GM12878 (cell line): ENCODE data around the gene CNTN4. TPM values are rescaled to one million over a fixed set of nuclear protein-coding genes. Genes with fewer than 3 reads are reported as not detected.

Experiments used
- ATAC-seq: fragments of 200-7000 bp; cut with Tn5 transposase; 3 replicates; pipeline ENCODE4 v1.9.1; 2020; ENCODE audit warnings: mild to moderate bottlenecking, moderate library complexity
- BruUV-seq: library from RNA; stranded (reverse); fragments of 400-500 nt; replicated peaks from 2 replicates; lab custom pipeline; 2021; lab: Mats Ljungman, UMichigan
- CTCF ChIA-PET: fragments of 300-600 bp; sonication (Branson Sonifier 250); formaldehyde crosslinking; extraction: SDS; loops from one replicate; lab custom pipeline; 2021; ENCODE audit warnings: inconsistent platforms; lab: Yijun Ruan, JAX
- POLR2A ChIA-PET: fragments of 350-600 bp; formaldehyde crosslinking; extraction: SDS; loops from one replicate; lab custom pipeline; 2021; ENCODE audit warnings: inconsistent platforms; lab: Charles Lee
- RAD21 ChIA-PET: fragments of 300-600 bp; sonication (Branson Sonifier 250); formaldehyde crosslinking; loops from one replicate; lab custom pipeline; 2023; ENCODE audit warnings: antibody characterized with exemption; ENCODE audit not compliant: unreplicated experiment; lab: Charles Lee
- SMC1A ChIA-PET: fragments of 300-600 bp; sonication (Branson Sonifier 250); formaldehyde crosslinking; loops from one replicate; lab custom pipeline; 2023; ENCODE audit not compliant: unreplicated experiment, uncharacterized antibody; lab: Charles Lee
- DNase-seq: peaks from one replicate; pipeline ENCODE4 v3.0.0-alpha.2; 2011; ENCODE audit warnings: low read depth, low spot score
- FAIRE-seq: peaks from 3 replicates; lab custom pipeline; 2011; peaks lifted over from hg19 to GRCh38; lab: Jason Lieb, UNC
- H2AFZ ChIP-seq: 2 replicates; pipeline ENCODE4 v1.6.0; 2011; ENCODE audit warnings: low read depth, low read length, control low read depth; ENCODE audit not compliant: control insufficient read depth
- H3K27ac ChIP-seq: 2 replicates; pipeline ENCODE4 v1.5.1; 2011; ENCODE audit warnings: control low read depth; ENCODE audit not compliant: control insufficient read depth, insufficient read depth
- H3K27me3 ChIP-seq, 2 experiments: replicated peaks in 1 of 2; 2 replicates each; pipeline versions ENCODE4 v1.6.0 to v1.6.1; 2011; ENCODE audit warnings: low read length in 1 of 2; ENCODE audit not compliant: control insufficient read depth in 2 of 2, insufficient read depth in 2 of 2
- H3K36me3 ChIP-seq, 2 experiments: 2 replicates each; pipeline ENCODE4 v1.5.1; 2011; ENCODE audit warnings: low read length in 1 of 2; ENCODE audit not compliant: control insufficient read depth in 2 of 2, insufficient read depth in 2 of 2
- H3K4me1 ChIP-seq: 2 replicates; pipeline ENCODE4 v1.6.1; 2011; ENCODE audit warnings: mild to moderate bottlenecking, low read length, moderate library complexity, mixed read lengths; ENCODE audit not compliant: control insufficient read depth, insufficient read depth
- H3K4me2 ChIP-seq: 2 replicates; pipeline ENCODE4 v1.6.0; 2011; ENCODE audit warnings: control low read depth; ENCODE audit not compliant: control insufficient read depth, insufficient read depth
- H3K4me3 ChIP-seq: fragments of 200-600 bp; sonication (generic); 2 replicates; pipeline ENCODE4 v1.5.1; 2016
- H3K79me2 ChIP-seq: 2 replicates; pipeline ENCODE4 v1.6.0; 2011; ENCODE audit warnings: low read length; ENCODE audit not compliant: control insufficient read depth, insufficient read depth
- H3K9ac ChIP-seq: 2 replicates; pipeline ENCODE4 v1.8.0; 2011; ENCODE audit warnings: low read length, control low read depth, mixed read lengths; ENCODE audit not compliant: control insufficient read depth, insufficient read depth
- H3K9me3 ChIP-seq: replicated peaks from 3 replicates; pipeline ENCODE4 v1.5.1; 2011; ENCODE audit warnings: mild to moderate bottlenecking, low read length; ENCODE audit not compliant: control insufficient read depth, insufficient read depth
- H4K20me1 ChIP-seq: 2 replicates; pipeline ENCODE4 v1.6.0; 2011; ENCODE audit not compliant: control insufficient read depth, insufficient read depth
- BCL11A ChIP-seq: IDR thresholded peaks from 2 replicates; pipeline ENCODE4 v1.6.1; 2011; ENCODE audit warnings: low read depth, low read length
- BMI1 ChIP-seq: fragments of 450-650 bp; IDR thresholded peaks from 2 replicates; pipeline ENCODE4 v1.6.1; 2016; ENCODE audit warnings: mild to moderate bottlenecking, moderate library complexity, borderline replicate concordance
- CBX5 ChIP-seq: sonication (generic); IDR thresholded peaks from 2 replicates; pipeline ENCODE4 v1.6.1; 2016; ENCODE audit warnings: low read depth, moderate library complexity, mild to moderate bottlenecking, inconsistent platforms
- CREM ChIP-seq: IDR thresholded peaks from 2 replicates; pipeline ENCODE4 v1.6.1; 2014; ENCODE audit warnings: antibody characterized with exemption, low read depth
- EED ChIP-seq: sonication (generic); IDR thresholded peaks from 2 replicates; pipeline ENCODE4 v1.6.1; 2016; ENCODE audit warnings: antibody characterized with exemption, low read depth
- IKZF2 ChIP-seq, 2 experiments: fragments of 450-650 bp; IDR thresholded peaks; 2 replicates each; pipeline ENCODE4 v1.6.1; 2017; ENCODE audit warnings: mild to moderate bottlenecking in 2 of 2, moderate library complexity in 2 of 2
- IRF4 ChIP-seq: IDR thresholded peaks from 2 replicates; pipeline ENCODE4 v1.6.1; 2011; ENCODE audit warnings: low read depth, low read length
- KAT2A ChIP-seq: conservative IDR thresholded peaks from 2 replicates; pipeline ENCODE4 v1.6.1; 2011; ENCODE audit warnings: low read depth, low read length; ENCODE audit not compliant: control insufficient read depth
- MEF2A ChIP-seq: IDR thresholded peaks from 2 replicates; pipeline ENCODE4 v1.6.1; 2011; ENCODE audit warnings: low read depth, mild to moderate bottlenecking, low read length, moderate library complexity; ENCODE audit not compliant: insufficient read depth
- MEF2B ChIP-seq: fragments of 450-650 bp; IDR thresholded peaks from 2 replicates; pipeline ENCODE4 v1.6.1; 2018; ENCODE audit warnings: mild to moderate bottlenecking, moderate library complexity; ENCODE audit not compliant: partially characterized antibody, poor library complexity, severe bottlenecking
- MYB ChIP-seq: fragments of 150-350 bp; IDR thresholded peaks from 2 replicates; pipeline ENCODE4 v1.6.1; 2014; ENCODE audit warnings: mild to moderate bottlenecking, low read depth, low read length, borderline replicate concordance
- NBN ChIP-seq: fragments of 450-650 bp; IDR thresholded peaks from 2 replicates; pipeline ENCODE4 v1.6.1; 2016
- PAX5 ChIP-seq: IDR thresholded peaks from 2 replicates; pipeline ENCODE4 v1.6.1; 2011; ENCODE audit warnings: low read depth, low read length, borderline replicate concordance
- POLR2A ChIP-seq: IDR thresholded peaks from 2 replicates; pipeline ENCODE4 v1.6.1; 2011; ENCODE audit warnings: low read depth, mild to moderate bottlenecking, low read length
- RAD51 ChIP-seq: fragments of 450-650 bp; IDR thresholded peaks from 2 replicates; pipeline ENCODE4 v1.6.1; 2016; ENCODE audit warnings: moderate library complexity, mild to moderate bottlenecking, inconsistent platforms
- TAF1 ChIP-seq: IDR thresholded peaks from 2 replicates; pipeline ENCODE4 v1.6.1; 2011; ENCODE audit warnings: mild to moderate bottlenecking, low read depth, low read length, borderline replicate concordance
- ZBED1 ChIP-seq: IDR thresholded peaks from 2 replicates; pipeline ENCODE4 v1.6.1; 2016; ENCODE audit warnings: borderline replicate concordance
- ZNF207 ChIP-seq: fragments of 450-650 bp; IDR thresholded peaks from 2 replicates; pipeline ENCODE4 v1.6.1; 2014; ENCODE audit warnings: antibody characterized with exemption, mild to moderate bottlenecking, borderline replicate concordance
- ZNF274 ChIP-seq: IDR thresholded peaks from one replicate; pipeline ENCODE4 v1.8.0; 2011; ENCODE audit not compliant: insufficient read length, insufficient read depth
- ZNF384 ChIP-seq: IDR thresholded peaks from 2 replicates; pipeline ENCODE4 v1.6.1; 2012; ENCODE audit warnings: low read depth, mild to moderate bottlenecking, low read length, improper control_type of control experiment, borderline replicate concordance
- WGBS: methylation state at CpG from one replicate; pipeline ENCODE4 v1.1.6; 2016; ENCODE audit warnings: low lambda C conversion rate; ENCODE audit not compliant: insufficient replicate concordance, insufficient coverage; ENCODE audit errors: missing lambda C conversion rate; 5-methylcytosine and 5-hydroxymethylcytosine counted together
- in situ Hi-C: fragments of 300-500 bp; cut with MboI; formaldehyde crosslinking; loops from 9 replicates; pipeline ENCODE4 v1.14.3; 2018; ENCODE audit warnings: mixed read lengths
- intact Hi-C: fragments of 100-400 bp; cut with micrococcal nuclease; formaldehyde crosslinking; loops from one replicate; pipeline ENCODE4 v1.14.2; 2022; ENCODE audit not compliant: unreplicated experiment
- polyA plus RNA-seq, 11 experiments: library from polyadenylated mRNA; depleted of rRNA in 4 of 11; unstranded in 6 of 11; stranded (reverse) in 5 of 11; fragments of >200 nt; fragmentation: Nextera tagmentation in 4 of 11; fragmentation: Illumina TruSeq in 1 of 11; extraction: Ambion mirVana in 4 of 11; extraction: Trizol in 1 of 11; gene quantifications; 1 replicate in 1 of 11; 2 replicates in 10 of 11; pipeline versions ENCODE4 v1.2.1 to v1.2.3, GENCODE V29; 2011 to 2016; ENCODE audit warnings: inconsistent platforms in 2 of 11, missing spikeins in 2 of 11, low read depth in 1 of 11
- total RNA-seq, 4 experiments: library from RNA; depleted of rRNA in 3 of 4; stranded (reverse); fragments of >200 nt in 3 of 4; fragmentation: Illumina TruSeq in 1 of 4; extraction: Trizol in 1 of 4; gene quantifications; 2 replicates each; pipeline versions ENCODE4 v1.2.1 to v1.2.3, GENCODE V29; 2013 to 2021
- TF ChIP-seq, protein P1 (sequence below): IDR thresholded peaks from 2 replicates; pipeline ENCODE4 v1.6.1; 2011; ENCODE audit warnings: borderline replicate concordance, low read depth, mild to moderate bottlenecking, moderate library complexity, low read length; ENCODE audit not compliant: insufficient read depth, poor library complexity, severe bottlenecking
- TF ChIP-seq, protein P2 (sequence below): IDR thresholded peaks from 2 replicates; pipeline ENCODE4 v1.6.1; 2012; ENCODE audit warnings: low read length, inconsistent platforms
- TF ChIP-seq, protein P3 (sequence below): fragments of 450-650 bp; IDR thresholded peaks from 2 replicates; pipeline ENCODE4 v1.6.1; 2017; ENCODE audit warnings: mild to moderate bottlenecking, low read depth, inconsistent platforms; ENCODE audit not compliant: poor library complexity, severe bottlenecking

CNTN4 gene
- total and polyA plus RNA-seq, 10 of the 15 experiments (the other 5 are each of a cell fraction or from before 2014, with no cell fraction given), result 0.05 to 0.43 (median 0.15) TPM; not detected in 1

DNA sequence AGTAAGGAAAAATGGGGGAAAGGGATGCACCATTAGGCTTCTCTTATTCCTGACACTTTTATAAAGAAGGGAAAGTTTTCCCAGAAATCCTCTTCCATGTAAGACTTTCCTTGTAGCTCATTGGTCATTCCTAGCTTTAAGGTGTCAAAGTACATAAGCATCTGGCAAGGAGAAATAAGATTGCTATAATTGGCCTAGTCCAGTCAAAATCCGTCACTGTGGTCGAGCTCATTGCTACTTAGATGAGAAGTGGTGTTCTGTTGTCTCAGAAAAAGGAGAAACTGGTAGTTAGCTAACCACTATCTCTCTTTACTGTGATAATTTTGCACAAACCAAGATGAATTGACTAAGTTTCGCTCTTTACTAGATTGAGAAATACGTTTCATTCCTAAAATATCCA lies 370.1 kb downstream of the CNTN4 start:
- ChIA-PET CTCF (interaction anchor here (0.5 kb wide), 1 partner anchor 182 kb away, joined by 3 read pairs; no protein-coding TSS in a partner anchor), SMC1A (interaction anchor here (0.9 to 1.5 kb wide), 2 partner anchors 9 to 95 kb away, joined by 3 to 4 read pairs; no protein-coding TSS in a partner anchor), RAD21 (no interaction called here), POLR2A (no interaction called here)
- BruUV-seq, result no TSS peak
- Histone ChIP-seq H3K79me2 (no peaks in the 10 kb centered on the region), H3K9ac (no peak overlapping the region), H3K9me3 (no peaks in the 10 kb centered on the region), H2AFZ (no peak overlapping the region), H3K27me3 (no peaks in the 10 kb centered on the region), H3K4me2 (no peak overlapping the region), H3K4me1 (no peaks in the 10 kb centered on the region), H3K4me3 (no peak overlapping the region), H3K36me3 (no peaks in the 10 kb centered on the region), H3K27ac (no peak overlapping the region), H4K20me1 (no peaks in the 10 kb centered on the region)
- WGBS, result 7% methylated on average over 4 of the region's 4 CpGs
- in situ Hi-C loops, result no loop called here
- ATAC-seq (peak; percentile 61), FAIRE-seq (peak; percentile 66), DNase-seq (no peak)
- intact Hi-C loops, result no loop called here
- TF ChIP-seq NBN (no peak), TAF1 (no peak), CBX5 (no peak), IKZF2 (IDR thresholded peaks at IDR 0.05) (peak in 1 of 2 experiments; percentile 46; a peak in 1 of 4 replicates), EED (peak; percentile 66), RAD51 (no peak), ZBED1 (0 out of 2 replicates have a peak, but pooled peaks have one; percentile 41), BMI1 (no peak), MEF2B (peak; percentile 25), PAX5 (0 out of 2 replicates have a peak, but pooled peaks have one; percentile 30), ZNF274 (no peak), KAT2A (no peak), MYB (no peak), IRF4 (peak; percentile 69), ZNF207 (no peak), MEF2A (peak; percentile 57), CREM (peak; percentile 62; the same call in 1 of the 2 replicates), BCL11A (peak; percentile 75), POLR2A (no peak), ZNF384 (no peak)
- TF ChIP-seq, protein P1, sequence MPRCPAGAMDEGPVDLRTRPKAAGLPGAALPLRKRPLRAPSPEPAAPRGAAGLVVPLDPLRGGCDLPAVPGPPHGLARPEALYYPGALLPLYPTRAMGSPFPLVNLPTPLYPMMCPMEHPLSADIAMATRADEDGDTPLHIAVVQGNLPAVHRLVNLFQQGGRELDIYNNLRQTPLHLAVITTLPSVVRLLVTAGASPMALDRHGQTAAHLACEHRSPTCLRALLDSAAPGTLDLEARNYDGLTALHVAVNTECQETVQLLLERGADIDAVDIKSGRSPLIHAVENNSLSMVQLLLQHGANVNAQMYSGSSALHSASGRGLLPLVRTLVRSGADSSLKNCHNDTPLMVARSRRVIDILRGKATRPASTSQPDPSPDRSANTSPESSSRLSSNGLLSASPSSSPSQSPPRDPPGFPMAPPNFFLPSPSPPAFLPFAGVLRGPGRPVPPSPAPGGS, result no peak
- TF ChIP-seq, protein P2, sequence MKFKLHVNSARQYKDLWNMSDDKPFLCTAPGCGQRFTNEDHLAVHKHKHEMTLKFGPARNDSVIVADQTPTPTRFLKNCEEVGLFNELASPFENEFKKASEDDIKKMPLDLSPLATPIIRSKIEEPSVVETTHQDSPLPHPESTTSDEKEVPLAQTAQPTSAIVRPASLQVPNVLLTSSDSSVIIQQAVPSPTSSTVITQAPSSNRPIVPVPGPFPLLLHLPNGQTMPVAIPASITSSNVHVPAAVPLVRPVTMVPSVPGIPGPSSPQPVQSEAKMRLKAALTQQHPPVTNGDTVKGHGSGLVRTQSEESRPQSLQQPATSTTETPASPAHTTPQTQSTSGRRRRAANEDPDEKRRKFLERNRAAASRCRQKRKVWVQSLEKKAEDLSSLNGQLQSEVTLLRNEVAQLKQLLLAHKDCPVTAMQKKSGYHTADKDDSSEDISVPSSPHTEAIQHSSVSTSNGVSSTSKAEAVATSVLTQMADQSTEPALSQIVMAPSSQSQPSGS, result peak; percentile 61; the same call in 1 of the 2 replicates
- TF ChIP-seq, protein P3, sequence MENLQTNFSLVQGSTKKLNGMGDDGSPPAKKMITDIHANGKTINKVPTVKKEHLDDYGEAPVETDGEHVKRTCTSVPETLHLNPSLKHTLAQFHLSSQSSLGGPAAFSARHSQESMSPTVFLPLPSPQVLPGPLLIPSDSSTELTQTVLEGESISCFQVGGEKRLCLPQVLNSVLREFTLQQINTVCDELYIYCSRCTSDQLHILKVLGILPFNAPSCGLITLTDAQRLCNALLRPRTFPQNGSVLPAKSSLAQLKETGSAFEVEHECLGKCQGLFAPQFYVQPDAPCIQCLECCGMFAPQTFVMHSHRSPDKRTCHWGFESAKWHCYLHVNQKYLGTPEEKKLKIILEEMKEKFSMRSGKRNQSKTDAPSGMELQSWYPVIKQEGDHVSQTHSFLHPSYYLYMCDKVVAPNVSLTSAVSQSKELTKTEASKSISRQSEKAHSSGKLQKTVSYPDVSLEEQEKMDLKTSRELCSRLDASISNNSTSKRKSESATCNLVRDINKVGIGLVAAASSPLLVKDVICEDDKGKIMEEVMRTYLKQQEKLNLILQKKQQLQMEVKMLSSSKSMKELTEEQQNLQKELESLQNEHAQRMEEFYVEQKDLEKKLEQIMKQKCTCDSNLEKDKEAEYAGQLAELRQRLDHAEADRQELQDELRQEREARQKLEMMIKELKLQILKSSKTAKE, result no peak
